ENCODE measurements around the gene ZNF837. TPM values are rescaled to one million over a fixed set of nuclear protein-coding genes. Genes with fewer than 3 reads are reported as not detected.
A peak's percentile ranks its signal among the peaks of the same experiment; 100 is the strongest.

The ZNF837 gene
- total RNA-seq, 1 experiment from 2014 or later = 4.9 TPM

DNA sequence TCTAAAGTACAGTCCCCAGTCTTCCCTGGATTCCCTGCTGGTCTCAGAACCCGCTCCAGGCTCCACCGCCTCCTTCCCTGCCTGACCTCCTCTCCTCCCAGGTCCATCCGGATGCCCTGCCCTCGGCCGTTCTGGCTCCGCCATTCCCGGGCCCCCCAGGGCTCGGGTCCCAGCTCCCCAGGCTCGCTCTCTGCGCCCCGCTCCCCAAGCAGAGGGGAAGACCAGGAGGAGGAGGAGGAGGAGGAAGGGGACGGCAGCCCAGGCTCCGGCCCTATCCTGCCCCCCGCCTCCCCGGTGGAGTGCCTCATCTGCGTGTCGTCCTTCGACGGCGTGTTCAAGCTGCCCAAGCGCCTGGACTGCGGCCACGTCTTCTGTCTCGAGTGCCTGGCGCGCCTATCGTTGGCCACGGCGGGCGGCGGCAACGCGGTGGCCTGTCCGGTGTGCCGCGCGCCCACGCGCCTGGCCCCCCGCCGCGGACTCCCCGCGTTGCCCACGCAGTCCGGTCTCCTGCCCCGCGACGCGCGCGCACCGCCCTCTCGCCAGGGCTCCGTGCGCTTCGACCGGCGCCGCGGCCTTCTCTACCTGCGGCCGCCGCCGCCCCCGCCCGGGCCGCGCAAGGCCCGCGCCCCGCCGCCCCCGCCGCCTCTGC, 15.3 kb upstream of the ZNF837 start (continued):
- TF ChIP-seq, protein P1, sequence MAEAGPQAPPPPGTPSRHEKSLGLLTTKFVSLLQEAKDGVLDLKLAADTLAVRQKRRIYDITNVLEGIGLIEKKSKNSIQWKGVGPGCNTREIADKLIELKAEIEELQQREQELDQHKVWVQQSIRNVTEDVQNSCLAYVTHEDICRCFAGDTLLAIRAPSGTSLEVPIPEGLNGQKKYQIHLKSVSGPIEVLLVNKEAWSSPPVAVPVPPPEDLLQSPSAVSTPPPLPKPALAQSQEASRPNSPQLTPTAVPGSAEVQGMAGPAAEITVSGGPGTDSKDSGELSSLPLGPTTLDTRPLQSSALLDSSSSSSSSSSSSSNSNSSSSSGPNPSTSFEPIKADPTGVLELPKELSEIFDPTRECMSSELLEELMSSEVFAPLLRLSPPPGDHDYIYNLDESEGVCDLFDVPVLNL (CRISPR knock-in tag; IDR thresholded peaks at IDR 0.05; ENCODE audit: borderline replicate concordance, low read depth) = no peak
- TF ChIP-seq GRHL2 (CRISPR knock-in tag; IDR thresholded peaks at IDR 0.05; ENCODE audit: insufficient replicate concordance, severe bottlenecking) (no peak), PRRX2 (CRISPR knock-in tag; IDR thresholded peaks at IDR 0.05) (peak; percentile 82), SOX15 (CRISPR knock-in tag; IDR thresholded peaks at IDR 0.05) (no peak), GTF2I (CRISPR knock-in tag; conservative IDR thresholded peaks at IDR 0.05) (no peak), KAT7 (CRISPR knock-in tag; IDR thresholded peaks at IDR 0.05; ENCODE audit: borderline replicate concordance) (0 out of 2 replicates have a peak, but pooled peaks have one; percentile 67), CBFB (CRISPR knock-in tag; IDR thresholded peaks at IDR 0.05; ENCODE audit: low read depth) (no peak), NR1H2 (CRISPR knock-in tag; IDR thresholded peaks at IDR 0.05) (no peak), SMAD3 (CRISPR knock-in tag; IDR thresholded peaks at IDR 0.05; ENCODE audit: borderline replicate concordance) (no peak), FOXJ3 (CRISPR knock-in tag; IDR thresholded peaks at IDR 0.05; ENCODE audit: borderline replicate concordance) (no peak), ZNF219 (CRISPR knock-in tag; IDR thresholded peaks at IDR 0.05; ENCODE audit: borderline replicate concordance) (no peak), ZNF138 (CRISPR knock-in tag; conservative IDR thresholded peaks at IDR 0.05) (no peak), SMAD4 (CRISPR knock-in tag; IDR thresholded peaks at IDR 0.05) (no peak), TEAD1 (CRISPR knock-in tag; IDR thresholded peaks at IDR 0.05) (0 out of 2 replicates have a peak, but pooled peaks have one; percentile 14), NFATC4 (CRISPR knock-in tag; IDR thresholded peaks at IDR 0.05) (peak; percentile 87)
- TF ChIP-seq, protein P2, sequence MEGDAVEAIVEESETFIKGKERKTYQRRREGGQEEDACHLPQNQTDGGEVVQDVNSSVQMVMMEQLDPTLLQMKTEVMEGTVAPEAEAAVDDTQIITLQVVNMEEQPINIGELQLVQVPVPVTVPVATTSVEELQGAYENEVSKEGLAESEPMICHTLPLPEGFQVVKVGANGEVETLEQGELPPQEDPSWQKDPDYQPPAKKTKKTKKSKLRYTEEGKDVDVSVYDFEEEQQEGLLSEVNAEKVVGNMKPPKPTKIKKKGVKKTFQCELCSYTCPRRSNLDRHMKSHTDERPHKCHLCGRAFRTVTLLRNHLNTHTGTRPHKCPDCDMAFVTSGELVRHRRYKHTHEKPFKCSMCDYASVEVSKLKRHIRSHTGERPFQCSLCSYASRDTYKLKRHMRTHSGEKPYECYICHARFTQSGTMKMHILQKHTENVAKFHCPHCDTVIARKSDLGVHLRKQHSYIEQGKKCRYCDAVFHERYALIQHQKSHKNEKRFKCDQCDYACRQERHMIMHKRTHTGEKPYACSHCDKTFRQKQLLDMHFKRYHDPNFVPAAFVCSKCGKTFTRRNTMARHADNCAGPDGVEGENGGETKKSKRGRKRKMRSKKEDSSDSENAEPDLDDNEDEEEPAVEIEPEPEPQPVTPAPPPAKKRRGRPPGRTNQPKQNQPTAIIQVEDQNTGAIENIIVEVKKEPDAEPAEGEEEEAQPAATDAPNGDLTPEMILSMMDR (IDR thresholded peaks at IDR 0.05) = no peak
- TF ChIP-seq, protein P3, sequence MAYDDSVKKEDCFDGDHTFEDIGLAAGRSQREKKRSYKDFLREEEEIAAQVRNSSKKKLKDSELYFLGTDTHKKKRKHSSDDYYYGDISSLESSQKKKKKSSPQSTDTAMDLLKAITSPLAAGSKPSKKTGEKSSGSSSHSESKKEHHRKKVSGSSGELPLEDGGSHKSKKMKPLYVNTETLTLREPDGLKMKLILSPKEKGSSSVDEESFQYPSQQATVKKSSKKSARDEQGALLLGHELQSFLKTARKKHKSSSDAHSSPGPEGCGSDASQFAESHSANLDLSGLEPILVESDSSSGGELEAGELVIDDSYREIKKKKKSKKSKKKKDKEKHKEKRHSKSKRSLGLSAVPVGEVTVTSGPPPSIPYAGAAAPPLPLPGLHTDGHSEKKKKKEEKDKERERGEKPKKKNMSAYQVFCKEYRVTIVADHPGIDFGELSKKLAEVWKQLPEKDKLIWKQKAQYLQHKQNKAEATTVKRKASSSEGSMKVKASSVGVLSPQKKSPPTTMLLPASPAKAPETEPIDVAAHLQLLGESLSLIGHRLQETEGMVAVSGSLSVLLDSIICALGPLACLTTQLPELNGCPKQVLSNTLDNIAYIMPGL (CRISPR knock-in tag; IDR thresholded peaks at IDR 0.05) = no peak
- TF ChIP-seq, protein P4, sequence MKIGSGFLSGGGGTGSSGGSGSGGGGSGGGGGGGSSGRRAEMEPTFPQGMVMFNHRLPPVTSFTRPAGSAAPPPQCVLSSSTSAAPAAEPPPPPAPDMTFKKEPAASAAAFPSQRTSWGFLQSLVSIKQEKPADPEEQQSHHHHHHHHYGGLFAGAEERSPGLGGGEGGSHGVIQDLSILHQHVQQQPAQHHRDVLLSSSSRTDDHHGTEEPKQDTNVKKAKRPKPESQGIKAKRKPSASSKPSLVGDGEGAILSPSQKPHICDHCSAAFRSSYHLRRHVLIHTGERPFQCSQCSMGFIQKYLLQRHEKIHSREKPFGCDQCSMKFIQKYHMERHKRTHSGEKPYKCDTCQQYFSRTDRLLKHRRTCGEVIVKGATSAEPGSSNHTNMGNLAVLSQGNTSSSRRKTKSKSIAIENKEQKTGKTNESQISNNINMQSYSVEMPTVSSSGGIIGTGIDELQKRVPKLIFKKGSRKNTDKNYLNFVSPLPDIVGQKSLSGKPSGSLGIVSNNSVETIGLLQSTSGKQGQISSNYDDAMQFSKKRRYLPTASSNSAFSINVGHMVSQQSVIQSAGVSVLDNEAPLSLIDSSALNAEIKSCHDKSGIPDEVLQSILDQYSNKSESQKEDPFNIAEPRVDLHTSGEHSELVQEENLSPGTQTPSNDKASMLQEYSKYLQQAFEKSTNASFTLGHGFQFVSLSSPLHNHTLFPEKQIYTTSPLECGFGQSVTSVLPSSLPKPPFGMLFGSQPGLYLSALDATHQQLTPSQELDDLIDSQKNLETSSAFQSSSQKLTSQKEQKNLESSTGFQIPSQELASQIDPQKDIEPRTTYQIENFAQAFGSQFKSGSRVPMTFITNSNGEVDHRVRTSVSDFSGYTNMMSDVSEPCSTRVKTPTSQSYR (CRISPR knock-in tag; IDR thresholded peaks at IDR 0.05) = no peak
- TF ChIP-seq, protein P5, sequence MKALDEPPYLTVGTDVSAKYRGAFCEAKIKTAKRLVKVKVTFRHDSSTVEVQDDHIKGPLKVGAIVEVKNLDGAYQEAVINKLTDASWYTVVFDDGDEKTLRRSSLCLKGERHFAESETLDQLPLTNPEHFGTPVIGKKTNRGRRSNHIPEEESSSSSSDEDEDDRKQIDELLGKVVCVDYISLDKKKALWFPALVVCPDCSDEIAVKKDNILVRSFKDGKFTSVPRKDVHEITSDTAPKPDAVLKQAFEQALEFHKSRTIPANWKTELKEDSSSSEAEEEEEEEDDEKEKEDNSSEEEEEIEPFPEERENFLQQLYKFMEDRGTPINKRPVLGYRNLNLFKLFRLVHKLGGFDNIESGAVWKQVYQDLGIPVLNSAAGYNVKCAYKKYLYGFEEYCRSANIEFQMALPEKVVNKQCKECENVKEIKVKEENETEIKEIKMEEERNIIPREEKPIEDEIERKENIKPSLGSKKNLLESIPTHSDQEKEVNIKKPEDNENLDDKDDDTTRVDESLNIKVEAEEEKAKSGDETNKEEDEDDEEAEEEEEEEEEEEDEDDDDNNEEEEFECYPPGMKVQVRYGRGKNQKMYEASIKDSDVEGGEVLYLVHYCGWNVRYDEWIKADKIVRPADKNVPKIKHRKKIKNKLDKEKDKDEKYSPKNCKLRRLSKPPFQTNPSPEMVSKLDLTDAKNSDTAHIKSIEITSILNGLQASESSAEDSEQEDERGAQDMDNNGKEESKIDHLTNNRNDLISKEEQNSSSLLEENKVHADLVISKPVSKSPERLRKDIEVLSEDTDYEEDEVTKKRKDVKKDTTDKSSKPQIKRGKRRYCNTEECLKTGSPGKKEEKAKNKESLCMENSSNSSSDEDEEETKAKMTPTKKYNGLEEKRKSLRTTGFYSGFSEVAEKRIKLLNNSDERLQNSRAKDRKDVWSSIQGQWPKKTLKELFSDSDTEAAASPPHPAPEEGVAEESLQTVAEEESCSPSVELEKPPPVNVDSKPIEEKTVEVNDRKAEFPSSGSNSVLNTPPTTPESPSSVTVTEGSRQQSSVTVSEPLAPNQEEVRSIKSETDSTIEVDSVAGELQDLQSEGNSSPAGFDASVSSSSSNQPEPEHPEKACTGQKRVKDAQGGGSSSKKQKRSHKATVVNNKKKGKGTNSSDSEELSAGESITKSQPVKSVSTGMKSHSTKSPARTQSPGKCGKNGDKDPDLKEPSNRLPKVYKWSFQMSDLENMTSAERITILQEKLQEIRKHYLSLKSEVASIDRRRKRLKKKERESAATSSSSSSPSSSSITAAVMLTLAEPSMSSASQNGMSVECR (CRISPR knock-in tag; IDR thresholded peaks at IDR 0.05; ENCODE audit: borderline replicate concordance) = no peak
- TF ChIP-seq, protein P6, sequence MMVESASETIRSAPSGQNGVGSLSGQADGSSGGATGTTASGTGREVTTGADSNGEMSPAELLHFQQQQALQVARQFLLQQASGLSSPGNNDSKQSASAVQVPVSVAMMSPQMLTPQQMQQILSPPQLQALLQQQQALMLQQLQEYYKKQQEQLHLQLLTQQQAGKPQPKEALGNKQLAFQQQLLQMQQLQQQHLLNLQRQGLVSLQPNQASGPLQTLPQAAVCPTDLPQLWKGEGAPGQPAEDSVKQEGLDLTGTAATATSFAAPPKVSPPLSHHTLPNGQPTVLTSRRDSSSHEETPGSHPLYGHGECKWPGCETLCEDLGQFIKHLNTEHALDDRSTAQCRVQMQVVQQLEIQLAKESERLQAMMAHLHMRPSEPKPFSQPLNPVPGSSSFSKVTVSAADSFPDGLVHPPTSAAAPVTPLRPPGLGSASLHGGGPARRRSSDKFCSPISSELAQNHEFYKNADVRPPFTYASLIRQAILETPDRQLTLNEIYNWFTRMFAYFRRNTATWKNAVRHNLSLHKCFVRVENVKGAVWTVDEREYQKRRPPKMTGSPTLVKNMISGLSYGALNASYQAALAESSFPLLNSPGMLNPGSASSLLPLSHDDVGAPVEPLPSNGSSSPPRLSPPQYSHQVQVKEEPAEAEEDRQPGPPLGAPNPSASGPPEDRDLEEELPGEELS (CRISPR knock-in tag; IDR thresholded peaks at IDR 0.05) = peak; percentile 32; the same call in 1 of the 2 replicates
- TF ChIP-seq, protein P7, sequence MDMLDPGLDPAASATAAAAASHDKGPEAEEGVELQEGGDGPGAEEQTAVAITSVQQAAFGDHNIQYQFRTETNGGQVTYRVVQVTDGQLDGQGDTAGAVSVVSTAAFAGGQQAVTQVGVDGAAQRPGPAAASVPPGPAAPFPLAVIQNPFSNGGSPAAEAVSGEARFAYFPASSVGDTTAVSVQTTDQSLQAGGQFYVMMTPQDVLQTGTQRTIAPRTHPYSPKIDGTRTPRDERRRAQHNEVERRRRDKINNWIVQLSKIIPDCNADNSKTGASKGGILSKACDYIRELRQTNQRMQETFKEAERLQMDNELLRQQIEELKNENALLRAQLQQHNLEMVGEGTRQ (CRISPR knock-in tag; IDR thresholded peaks at IDR 0.05) = no peak; the same call in 1 of the 2 replicates
- TF ChIP-seq, protein P8, sequence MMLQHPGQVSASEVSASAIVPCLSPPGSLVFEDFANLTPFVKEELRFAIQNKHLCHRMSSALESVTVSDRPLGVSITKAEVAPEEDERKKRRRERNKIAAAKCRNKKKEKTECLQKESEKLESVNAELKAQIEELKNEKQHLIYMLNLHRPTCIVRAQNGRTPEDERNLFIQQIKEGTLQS (CRISPR knock-in tag; conservative IDR thresholded peaks at IDR 0.05) = no peak
